H1 (cell line): ENCODE results near the gene KCNJ3. TPM values are rescaled to one million over a fixed set of nuclear protein-coding genes. Genes with fewer than 3 reads are reported as not detected.

ENCODE experiments used
- CTCF ChIA-PET: fragments of 300-600 bp; sonication (Branson Sonifier 250); formaldehyde crosslinking; loops from one replicate; lab custom pipeline; 2021; ENCODE audit not compliant: partially characterized antibody; lab: Charles Lee
- POLR2A ChIA-PET: fragments of 300-600 bp; sonication (Branson Sonifier 250); formaldehyde crosslinking; loops from one replicate; lab custom pipeline; 2021; ENCODE audit warnings: inconsistent platforms; ENCODE audit not compliant: partially characterized antibody; lab: Charles Lee
- DNase-seq, 2 experiments: peaks; one replicate each; pipeline versions ENCODE4 v3.0.0 to v3.0.0-alpha.2; 2010 to 2022; ENCODE audit warnings: low spot score in 2 of 2, low read depth in 1 of 2, mixed read lengths in 1 of 2
- FAIRE-seq: peaks from 2 replicates; lab custom pipeline; 2011; peaks lifted over from hg19 to GRCh38; lab: Jason Lieb, UNC
- H2AFZ ChIP-seq: 2 replicates; pipeline ENCODE4 v1.8.1; 2012; ENCODE audit warnings: low read length, inconsistent platforms
- H2AK5ac ChIP-seq: 2 replicates; pipeline ENCODE4 v1.6.1; 2013; ENCODE audit warnings: low read depth, low read length
- H2BK120ac ChIP-seq: replicated peaks from 2 replicates; pipeline ENCODE3; 2013; ENCODE audit warnings: low read depth, low read length, inconsistent platforms
- H2BK12ac ChIP-seq: 2 replicates; pipeline ENCODE4 v1.6.1; 2013; ENCODE audit warnings: low read depth, low read length
- H2BK15ac ChIP-seq: 2 replicates; pipeline ENCODE4 v1.6.1; 2013; ENCODE audit warnings: low read length
- H2BK20ac ChIP-seq: 2 replicates; pipeline ENCODE4 v1.6.1; 2013; ENCODE audit warnings: low read length
- H2BK5ac ChIP-seq: 2 replicates; pipeline ENCODE4 v1.6.1; 2013; ENCODE audit warnings: low read depth, low read length
- H3K14ac ChIP-seq: 2 replicates; pipeline ENCODE4 v1.6.1; 2013; ENCODE audit warnings: inconsistent platforms; ENCODE audit not compliant: insufficient read length
- H3K18ac ChIP-seq: 2 replicates; pipeline ENCODE4 v1.6.1; 2013; ENCODE audit warnings: low read length; ENCODE audit errors: extremely low read depth
- H3K23ac ChIP-seq: 2 replicates; pipeline ENCODE4 v1.6.1; 2013; ENCODE audit warnings: inconsistent platforms; ENCODE audit not compliant: insufficient read length
- H3K23me2 ChIP-seq: 2 replicates; pipeline ENCODE4 v1.6.1; 2013; ENCODE audit warnings: low read depth, low read length
- H3K27ac ChIP-seq: 2 replicates; pipeline ENCODE4 v1.6.1; 2011; ENCODE audit warnings: low read depth, low read length, inconsistent platforms
- H3K27me3 ChIP-seq, 4 experiments: replicated peaks in 1 of 4; 1 replicate in 1 of 4; 2 replicates in 3 of 4; pipeline versions ENCODE4 v1.6.1 to v1.8.1; 2011 to 2013; ENCODE audit warnings: low read length in 3 of 4, mild to moderate bottlenecking in 3 of 4, inconsistent platforms in 2 of 4, mixed read lengths in 2 of 4, moderate library complexity in 1 of 4; ENCODE audit not compliant: control insufficient read depth in 3 of 4, insufficient read depth in 3 of 4; ENCODE audit errors: extremely low read depth in 1 of 4
- H3K36me3 ChIP-seq, 4 experiments: 2 replicates each; pipeline versions ENCODE4 v1.6.1 to v1.8.1; 2011 to 2013; ENCODE audit warnings: mild to moderate bottlenecking in 4 of 4, low read length in 3 of 4, moderate library complexity in 2 of 4, control low read depth in 1 of 4, inconsistent platforms in 1 of 4; ENCODE audit not compliant: insufficient read depth in 4 of 4, control insufficient read depth in 2 of 4
- H3K4ac ChIP-seq: replicated peaks from 2 replicates; pipeline ENCODE3; 2013; ENCODE audit warnings: low read length, low read depth, mixed read lengths, inconsistent platforms; ENCODE audit not compliant: insufficient read length
- H3K4me1 ChIP-seq, 4 experiments: replicated peaks in 1 of 4; 1 replicate in 1 of 4; 2 replicates in 3 of 4; pipeline versions ENCODE4 v1.6.1 to v1.8.1; 2011 to 2013; ENCODE audit warnings: low read length in 3 of 4, inconsistent platforms in 2 of 4, mixed read lengths in 1 of 4; ENCODE audit not compliant: insufficient read depth in 4 of 4, control insufficient read depth in 3 of 4
- H3K4me2 ChIP-seq, 2 experiments: 2 replicates each; pipeline versions ENCODE4 v1.6.1 to v1.8.1; 2011 to 2013; ENCODE audit warnings: low read depth in 2 of 2, low read length in 2 of 2, control low read depth in 1 of 2, inconsistent platforms in 1 of 2, mild to moderate bottlenecking in 1 of 2; ENCODE audit not compliant: insufficient read depth in 1 of 2
- H3K4me3 ChIP-seq, 4 experiments: fragments of 200-600, 300-600 bp in 1 of 4; sonication (generic), shearing (Covaris generic), sonication (Bioruptor Twin) in 1 of 4; 2 replicates each; pipeline versions ENCODE4 v1.5.1 to v1.8.1; 2011 to 2016; ENCODE audit warnings: low read length in 4 of 4, low read depth in 3 of 4, control low read depth in 2 of 4, inconsistent platforms in 2 of 4, mild to moderate bottlenecking in 2 of 4, mixed read lengths in 1 of 4, moderate library complexity in 1 of 4; ENCODE audit not compliant: insufficient read depth in 2 of 4; ENCODE audit errors: extremely low read depth in 1 of 4
- H3K56ac ChIP-seq: replicated peaks from 2 replicates; pipeline ENCODE3; 2013; ENCODE audit warnings: low read depth, mild to moderate bottlenecking, mixed read lengths, low read length, inconsistent platforms; ENCODE audit not compliant: insufficient read length
- H3K79me1 ChIP-seq: 2 replicates; pipeline ENCODE4 v1.6.1; 2013; ENCODE audit warnings: low read depth, low read length, control low read depth
- H3K79me2 ChIP-seq, 2 experiments: 2 replicates each; pipeline versions ENCODE4 v1.6.1 to v1.8.1; 2012 to 2013; ENCODE audit warnings: low read length in 2 of 2, mild to moderate bottlenecking in 2 of 2, inconsistent platforms in 1 of 2; ENCODE audit not compliant: insufficient read depth in 2 of 2, control insufficient read depth in 1 of 2
- H3K9ac ChIP-seq, 4 experiments: replicated peaks in 1 of 4; 1 replicate in 1 of 4; 2 replicates in 3 of 4; pipeline versions ENCODE4 v1.6.1 to v1.8.1; 2011 to 2013; ENCODE audit warnings: low read depth in 3 of 4, low read length in 3 of 4, control low read depth in 2 of 4, mild to moderate bottlenecking in 2 of 4, moderate library complexity in 2 of 4, inconsistent platforms in 1 of 4; ENCODE audit errors: extremely low read depth in 1 of 4
- H3K9me3 ChIP-seq, 2 experiments: 2 replicates each; pipeline versions ENCODE4 v1.6.1 to v1.8.1; 2012 to 2013; ENCODE audit warnings: mild to moderate bottlenecking in 2 of 2, moderate library complexity in 2 of 2, control low read depth in 1 of 2, inconsistent platforms in 1 of 2, low read depth in 1 of 2, low read length in 1 of 2, mixed read lengths in 1 of 2; ENCODE audit not compliant: insufficient read depth in 2 of 2
- H4K20me1 ChIP-seq, 2 experiments: replicated peaks in 1 of 2; 2 replicates each; pipeline versions ENCODE3 to v1.8.1; 2011 to 2013; ENCODE audit warnings: inconsistent platforms in 2 of 2, low read length in 2 of 2, mild to moderate bottlenecking in 1 of 2; ENCODE audit not compliant: insufficient read depth in 2 of 2, control insufficient read depth in 1 of 2
- H4K5ac ChIP-seq: 2 replicates; pipeline ENCODE4 v1.6.1; 2013; ENCODE audit warnings: low read length, low read depth, mixed read lengths, inconsistent platforms; ENCODE audit not compliant: insufficient read length
- H4K8ac ChIP-seq: 2 replicates; pipeline ENCODE4 v1.8.0; 2013; ENCODE audit warnings: mild to moderate bottlenecking, moderate library complexity, low read length, inconsistent platforms; ENCODE audit not compliant: insufficient read depth; ENCODE audit errors: extremely low read depth
- H4K91ac ChIP-seq: replicated peaks from 2 replicates; pipeline ENCODE3; 2013; ENCODE audit warnings: low read length, mixed read lengths, inconsistent platforms; ENCODE audit not compliant: insufficient read length
- WGBS, 2 experiments: shearing (Covaris generic) in 1 of 2; methylation state at CpG; one replicate each; pipeline versions ENCODE4 v1.1.6 to v1.1.7; 2013 to 2015; ENCODE audit warnings: low lambda C conversion rate in 2 of 2, mixed read lengths in 2 of 2, inconsistent platforms in 1 of 2, low coverage in 1 of 2, missing lambda C conversion rate in 1 of 2; ENCODE audit not compliant: insufficient replicate concordance in 2 of 2, insufficient coverage in 1 of 2, insufficient read length in 1 of 2; ENCODE audit errors: extremely low coverage in 1 of 2, missing lambda C conversion rate in 1 of 2; 5-methylcytosine and 5-hydroxymethylcytosine counted together
- polyA plus RNA-seq, 7 experiments: library from polyadenylated mRNA; depleted of rRNA in 3 of 7; stranded (reverse) in 5 of 7; unstranded in 2 of 7; fragments of >200 nt in 5 of 7; fragments of 200-250 nt in 2 of 7; gene quantifications; 1 replicate in 5 of 7; 2 replicates in 1 of 7; 4 replicates in 1 of 7; pipeline versions ENCODE4 v1.2.1 to v1.2.3, GENCODE V29; 2011 to 2013; ENCODE audit warnings: missing spikeins in 2 of 7, mixed read lengths in 2 of 7
- total RNA-seq: library from RNA; stranded (reverse); fragmentation: NEBNext Ultra II Directional; extraction: Animal tissue kit (Norgen Biotek cat#: 25700); gene quantifications from 2 replicates; pipeline ENCODE4 v1.2.1, GENCODE V29; 2021

The KCNJ3 gene
- total and polyA plus RNA-seq, 2 of the 8 experiments (the other 6 are each of a cell fraction or from before 2014, with no cell fraction given): 0.11 to 0.50 TPM

DNA sequence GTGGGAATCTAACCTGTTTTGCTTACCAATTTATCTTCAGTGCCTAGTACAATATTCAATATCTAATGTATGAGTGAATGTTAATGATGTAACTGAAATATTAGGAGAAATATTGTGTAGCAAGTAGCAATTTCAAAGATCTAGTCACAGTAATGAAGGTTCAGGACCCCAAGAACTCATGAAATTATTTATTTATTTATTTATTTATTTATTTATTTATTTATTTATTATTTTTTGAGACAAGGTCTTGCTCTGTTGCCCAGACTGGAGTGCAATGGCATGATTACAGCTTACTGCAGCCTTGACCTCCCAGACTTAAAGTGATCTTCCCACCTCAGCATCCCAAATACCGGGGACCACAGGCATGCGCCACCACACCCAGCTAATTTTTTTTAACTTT, 126.9 kb downstream of the KCNJ3 start:
- Histone ChIP-seq H3K4ac (no peak overlapping the region), H2BK5ac (no peak overlapping the region), H3K4me2 (no peak overlapping the region), H4K20me1 (no peaks in the 10 kb centered on the region), H2BK12ac (no peak overlapping the region), H2AFZ (no peak overlapping the region), H3K36me3 (no peaks in the 10 kb centered on the region), H2AK5ac (no peak overlapping the region), H4K5ac (no peak overlapping the region), H3K27me3 (no peaks in the 10 kb centered on the region), H3K9me3 (no peaks in the 10 kb centered on the region), H2BK120ac (no peak overlapping the region), H3K27ac (no peak overlapping the region), H4K8ac (no peak overlapping the region), H3K14ac (no peak overlapping the region), H3K9ac (no peak overlapping the region), H3K56ac (no peak overlapping the region), H3K23me2 (no peaks in the 10 kb centered on the region), H3K18ac (no peak overlapping the region), H3K23ac (no peak overlapping the region), H2BK15ac (no peak overlapping the region), H4K91ac (no peak overlapping the region), H3K79me2 (no peaks in the 10 kb centered on the region), H3K4me1 (no peaks in the 10 kb centered on the region), H3K4me3 (no peak overlapping the region), H2BK20ac (no peak overlapping the region), H3K79me1 (no peaks in the 10 kb centered on the region)
- ChIA-PET POLR2A (no interaction called here), CTCF (interaction anchor here (0.7 to 1.1 kb wide), 2 partner anchors 61 to 122 kb away, joined by 3 read pairs; no protein-coding TSS in a partner anchor)
- WGBS, 2 experiments: 100% methylated on average over 2 of the region's 2 CpGs; no CpG with 5 or more reads in 1 of the 2 experiments
- DNase-seq (no peak), FAIRE-seq (no peak)
